GM12801 (cell line): Measurements from ENCODE around the gene PCARE.

ENCODE experiments used
- CTCF ChIP-seq: IDR thresholded peaks from one replicate; pipeline ENCODE4 v1.5.1; 2011; ENCODE audit warnings: control low read depth; ENCODE audit not compliant: insufficient read length; ENCODE audit errors: extremely low read depth

The PCARE gene

GRCh38 chr2:29108225-29108624 is 33.9 kb upstream of the PCARE start:
- no peak for TF ChIP-seq CTCF

- no peak for TF ChIP-seq CTCF
Observed at GRCh38 chr2:29106980-29107388, 32.7 kb upstream of the PCARE start.

GRCh38 chr2:29106256-29106655 is 31.9 kb upstream of the PCARE start:
- no peak for TF ChIP-seq CTCF

GRCh38 chr2:29105375-29105774 is 31.1 kb upstream of the PCARE start:
- no peak for TF ChIP-seq CTCF

GRCh38 chr2:29104688-29105087 is 30.4 kb upstream of the PCARE start:
- no peak for TF ChIP-seq CTCF

- TF ChIP-seq CTCF: no peak
Observed at GRCh38 chr2:29100564-29100963, 26.2 kb upstream of the PCARE start.

- no peak for TF ChIP-seq CTCF
Observed at GRCh38 chr2:29097569-29097968, 23.2 kb upstream of the PCARE start.

- no peak for TF ChIP-seq CTCF
Observed at GRCh38 chr2:29096969-29097368, 22.6 kb upstream of the PCARE start.
